Gastroesophageal sphincter (tissue), 4 donors: Measurements from ENCODE around the gene AGBL1. TPM values are rescaled to one million over a fixed set of nuclear protein-coding genes. Genes with fewer than 3 reads are reported as not detected.

Experiments
- ATAC-seq: fragments of 150-250 bp; one replicate; pipeline ENCODE4 v1.9.1; 2016; ENCODE audit warnings: mild to moderate bottlenecking, moderate library complexity
- H3K27ac ChIP-seq, 4 donors: fragments of 200-600 bp; sonication (generic) in 3 of 4; 1 replicate in 3 of 4; 2 replicates in 1 of 4; pipeline ENCODE4 v1.5.1; 2016 to 2019
- H3K27me3 ChIP-seq: fragments of 200-600 bp; sonication (generic); one replicate; pipeline ENCODE4 v1.5.1; 2019
- H3K36me3 ChIP-seq, 2 donors: fragments of 200-600 bp; sonication (generic); one replicate each; pipeline ENCODE4 v1.5.1; 2019; ENCODE audit warnings: control low read depth in 1 of 2
- H3K4me1 ChIP-seq, 3 donors: fragments of 200-600 bp; sonication (generic); 1 replicate in 2 of 3; 2 replicates in 1 of 3; pipeline ENCODE4 v1.5.1; 2016 to 2019; ENCODE audit warnings: control low read depth in 2 of 3
- H3K4me3 ChIP-seq, 2 donors: fragments of 200-600 bp; sonication (generic); one replicate each; pipeline ENCODE4 v1.5.1; 2019; ENCODE audit warnings: mild to moderate bottlenecking in 1 of 2, moderate library complexity in 1 of 2
- H3K9me3 ChIP-seq, 3 donors: fragments of 200-600 bp; sonication (generic); one replicate each; pipeline ENCODE4 v1.5.1; 2017 to 2019; ENCODE audit warnings: control low read depth in 2 of 3
- CTCF ChIP-seq, 4 experiments: fragments of 200-600 bp in 2 of 4; fragments of 450-650 bp in 2 of 4; sonication (generic) in 1 of 4; IDR thresholded peaks; one replicate each; pipeline ENCODE4 v1.5.1; 2017 to 2019; ENCODE audit warnings: antibody characterized with exemption in 4 of 4, mild to moderate bottlenecking in 2 of 4, moderate library complexity in 2 of 4
- EP300 ChIP-seq: sonication (generic); formaldehyde crosslinking; IDR thresholded peaks from one replicate; pipeline ENCODE4 v1.6.1; 2017; ENCODE audit warnings: antibody characterized with exemption, mild to moderate bottlenecking
- POLR2A ChIP-seq, 2 donors: fragments of 450-650 bp; IDR thresholded peaks; one replicate each; pipeline ENCODE4 v1.6.1; 2017; ENCODE audit warnings: antibody characterized with exemption in 2 of 2, mild to moderate bottlenecking in 2 of 2, moderate library complexity in 1 of 2
- POLR2AphosphoS5 ChIP-seq: sonication (generic); formaldehyde crosslinking; IDR thresholded peaks from one replicate; pipeline ENCODE4 v1.6.1; 2017; ENCODE audit warnings: antibody characterized with exemption
- WGBS, 2 donors: methylation state at CpG; one replicate each; pipeline ENCODE4 v1.1.5; 2018; ENCODE audit warnings: low coverage in 1 of 2; 5-methylcytosine and 5-hydroxymethylcytosine counted together
- total RNA-seq, 4 donors: library from RNA; depleted of rRNA; stranded (reverse); fragments of >200 nt; gene quantifications; one replicate each; pipeline ENCODE4 v1.1.0, GENCODE V29; 2016

Gene AGBL1
- total RNA-seq, 4 donors from 2014 or later = 0.12 to 0.13 TPM; not detected in 2

GRCh38 chr15:86714241-86714640 is 634.6 kb downstream of the AGBL1 start:
- ATAC-seq = no peak
- 0 to 9% methylated on average over 1 of the region's 1 CpG for WGBS, 2 donors
- Histone ChIP-seq H3K4me1 (peaks cover 0 to 22% (median 6%) of the 10 kb centered on the region in 3 donors), H3K27me3 (no peaks in the 10 kb centered on the region), H3K27ac (no peak overlapping the region), H3K36me3 (no peaks in the 10 kb centered on the region), H3K9me3 (no peaks in the 10 kb centered on the region), H3K4me3 (no peak overlapping the region)
- no peak for TF ChIP-seq CTCF (IDR thresholded peaks at IDR 0.05)
- TF ChIP-seq EP300 = no peak
- TF ChIP-seq POLR2A (IDR thresholded peaks at IDR 0.05) = no peak
- no peak for TF ChIP-seq POLR2AphosphoS5

GRCh38 chr15:86725628-86726027 is 646.0 kb downstream of the AGBL1 start:
- no peak overlapping the region for H3K27ac ChIP-seq
- no peaks in the 10 kb centered on the region for H3K36me3 ChIP-seq
- H3K9me3 ChIP-seq = no peaks in the 10 kb centered on the region
- no peak overlapping the region for H3K4me3 ChIP-seq
- ATAC-seq = no peak
- TF ChIP-seq POLR2AphosphoS5 (no peak), CTCF (IDR thresholded peaks at IDR 0.05) (no peak), EP300 (no peak), POLR2A (IDR thresholded peaks at IDR 0.05) (no peak)
- H3K4me1 ChIP-seq = no peaks in the 10 kb centered on the region
- no peaks in the 10 kb centered on the region for H3K27me3 ChIP-seq

GRCh38 chr15:86735247-86736040 is 655.8 kb downstream of the AGBL1 start:
- H3K4me3 ChIP-seq = no peak overlapping the region
- TF ChIP-seq CTCF (IDR thresholded peaks at IDR 0.05) = no peak
- TF ChIP-seq POLR2A (IDR thresholded peaks at IDR 0.05) = no peak
- TF ChIP-seq POLR2AphosphoS5 = no peak
- TF ChIP-seq EP300 = no peak
- H3K4me1 ChIP-seq = no peaks in the 10 kb centered on the region
- no peak for ATAC-seq
- 81 to 89% methylated on average over 5 of the region's 5 CpGs for WGBS, 2 donors
- no peaks in the 10 kb centered on the region for H3K36me3 ChIP-seq
- no peaks in the 10 kb centered on the region for H3K9me3 ChIP-seq
- H3K27me3 ChIP-seq = no peaks in the 10 kb centered on the region
- H3K27ac ChIP-seq = no peak overlapping the region

- no peaks in the 10 kb centered on the region for H3K9me3 ChIP-seq
- TF ChIP-seq POLR2A (IDR thresholded peaks at IDR 0.05) (no peak), EP300 (no peak), CTCF (IDR thresholded peaks at IDR 0.05) (no peak), POLR2AphosphoS5 (no peak)
- no peak overlapping the region for H3K27ac ChIP-seq
- ATAC-seq = no peak
- 75 to 89% methylated on average over 4 of the region's 4 CpGs for WGBS, 2 donors
- H3K4me3 ChIP-seq = no peak overlapping the region
- no peaks in the 10 kb centered on the region for H3K4me1 ChIP-seq
- H3K36me3 ChIP-seq = no peaks in the 10 kb centered on the region
- H3K27me3 ChIP-seq = no peaks in the 10 kb centered on the region
These were observed 662.2 kb downstream of the AGBL1 start for GRCh38 chr15:86741917-86742316.

- no peaks in the 10 kb centered on the region for H3K27me3 ChIP-seq
- no peak overlapping the region for H3K27ac ChIP-seq
- TF ChIP-seq CTCF (IDR thresholded peaks at IDR 0.05) (peak in 3 of 4 experiments; percentile 7 to 44 (median 18)), POLR2AphosphoS5 (no peak), EP300 (no peak)
- H3K4me3 ChIP-seq = no peak overlapping the region
- WGBS, 2 donors = 52 to 57% methylated on average over 3 to 6 of the region's 6 CpGs
- H3K36me3 ChIP-seq = no peaks in the 10 kb centered on the region
- no peaks in the 10 kb centered on the region for H3K9me3 ChIP-seq
- ATAC-seq = no peak
- H3K4me1 ChIP-seq = no peaks in the 10 kb centered on the region
These were observed 663.7 kb downstream of the AGBL1 start for GRCh38 chr15:86743283-86743903.
